A549 (cell line): ENCODE data around the gene KAT7. TPM values are rescaled to one million over a fixed set of nuclear protein-coding genes. Genes with fewer than 3 reads are reported as not detected.
A peak's percentile ranks its signal among the peaks of the same experiment; 100 is the strongest.
"Not testable (repeated sequence)": the region's sequence is repeated elsewhere in the genome, so short reads cannot be mapped to it uniquely, and the experiment has no call there.

Experiments used
- ATAC-seq, 2 experiments: fragments of 200-7000 bp in 1 of 2; fragments of >200 bp in 1 of 2; cut with Nextera tagmentation in 1 of 2; cut with Tn5 transposase in 1 of 2; 3 replicates each; pipeline versions ENCODE4 v1.8.0 to v1.9.1; 2018 to 2020; ENCODE audit warnings: mild to moderate bottlenecking in 1 of 2, moderate library complexity in 1 of 2
- CTCF ChIA-PET: fragments of 300-600 bp; sonication (Branson Sonifier 250); formaldehyde crosslinking; extraction: SDS; loops from one replicate; lab custom pipeline; 2021; ENCODE audit warnings: antibody characterized with exemption, inconsistent platforms; lab: Yijun Ruan, JAX
- POLR2A ChIA-PET: fragments of 350-600 bp; formaldehyde crosslinking; extraction: SDS; loops from one replicate; lab custom pipeline; 2021; ENCODE audit warnings: antibody characterized with exemption, inconsistent platforms; lab: Yijun Ruan, JAX
- DNase-seq, 2 experiments: peaks; one replicate each; pipeline versions ENCODE4 v3.0.0 to v3.0.0-alpha.2; 2011 to 2016; ENCODE audit warnings: low read depth in 1 of 2, low spot score in 1 of 2
- FAIRE-seq: peaks from 2 replicates; lab custom pipeline; 2011; peaks lifted over from hg19 to GRCh38; lab: Jason Lieb, UNC
- H3K27ac ChIP-seq, 2 experiments: fragments of >200 bp; sonication (Bioruptor Twin); formaldehyde crosslinking; 3 replicates each; pipeline ENCODE4 v1.5.1; 2016 to 2017
- H3K4me1 ChIP-seq: fragments of >200 bp; sonication (Bioruptor Twin); formaldehyde crosslinking; 3 replicates; pipeline ENCODE4 v1.6.1; 2016
- H3K4me2 ChIP-seq: fragments of >200 bp; sonication (Bioruptor Twin); formaldehyde crosslinking; 3 replicates; pipeline ENCODE4 v1.6.1; 2016
- H3K4me3 ChIP-seq: fragments of >200 bp; sonication (Bioruptor Twin); formaldehyde crosslinking; 3 replicates; pipeline ENCODE4 v1.5.1; 2016
- H3K9me3 ChIP-seq: fragments of >200 bp; sonication (Bioruptor Twin); formaldehyde crosslinking; 3 replicates; pipeline ENCODE4 v1.6.1; 2016
- BCL3 ChIP-seq: fragments of >200 bp; sonication (Bioruptor Twin); formaldehyde crosslinking; IDR thresholded peaks from 3 replicates; pipeline ENCODE4 v1.6.1; 2016
- CHD4 ChIP-seq: fragments of 200-600 bp; sonication (generic); IDR thresholded peaks from 2 replicates; pipeline ENCODE4 v1.6.1; 2016; ENCODE audit warnings: antibody characterized with exemption, mild to moderate bottlenecking, borderline replicate concordance
- ELK1 ChIP-seq: fragments of 150-350 bp; IDR thresholded peaks from 2 replicates; pipeline ENCODE4 v1.6.1; 2014; ENCODE audit warnings: low read depth, mild to moderate bottlenecking, low read length
- FOSL2 ChIP-seq, 2 experiments: fragments of 450-650 bp in 1 of 2; fragments of >200 bp in 1 of 2; sonication (Bioruptor Twin) in 1 of 2; formaldehyde crosslinking; IDR thresholded peaks; 2 replicates each; pipeline versions ENCODE4 v1.5.0 to v1.6.1; 2016 to 2020; ENCODE audit warnings: mild to moderate bottlenecking in 1 of 2, moderate library complexity in 1 of 2
- HES2 ChIP-seq: fragments of >200 bp; sonication (Bioruptor Twin); formaldehyde crosslinking; IDR thresholded peaks from 2 replicates; pipeline ENCODE4 v1.6.1; 2016
- HOXA7 ChIP-seq: fragments of 250-450 bp; sonication (Bioruptor Pico); IDR thresholded peaks from 2 replicates; pipeline ENCODE4 v1.5.0; 2020; ENCODE audit warnings: mild to moderate bottlenecking, moderate library complexity
- JUNB ChIP-seq: fragments of >200 bp; sonication (Bioruptor Twin); formaldehyde crosslinking; IDR thresholded peaks from 2 replicates; pipeline ENCODE4 v1.6.1; 2016
- KDM5A ChIP-seq: fragments of 200-600 bp; sonication (generic); IDR thresholded peaks from 2 replicates; pipeline ENCODE4 v1.6.1; 2016; ENCODE audit warnings: antibody characterized with exemption, mild to moderate bottlenecking
- MAZ ChIP-seq: fragments of 150-350 bp; IDR thresholded peaks from 2 replicates; pipeline ENCODE4 v1.6.1; 2014; ENCODE audit warnings: antibody characterized with exemption, low read depth, low read length, borderline replicate concordance
- PHF8 ChIP-seq: fragments of 200-600 bp; sonication (generic); IDR thresholded peaks from 2 replicates; pipeline ENCODE4 v1.6.1; 2016; ENCODE audit warnings: low read depth, mild to moderate bottlenecking, antibody characterized with exemption, moderate library complexity, borderline replicate concordance
- POLR2A ChIP-seq: IDR thresholded peaks from 2 replicates; pipeline ENCODE4 v1.6.1; 2012; ENCODE audit warnings: mild to moderate bottlenecking, low read length
- POLR2AphosphoS2 ChIP-seq: conservative IDR thresholded peaks from 2 replicates; pipeline ENCODE4 v1.6.1; 2012; ENCODE audit warnings: low read length, improper control_type of control experiment, inconsistent platforms
- SMC3 ChIP-seq: fragments of >200 bp; sonication (Bioruptor Twin); formaldehyde crosslinking; IDR thresholded peaks from 3 replicates; pipeline ENCODE4 v1.6.1; 2018; ENCODE audit warnings: inconsistent platforms
- TFCP2L1 ChIP-seq: fragments of 250-450 bp; sonication (Bioruptor Pico); IDR thresholded peaks from 2 replicates; pipeline ENCODE4 v1.5.0; 2021; ENCODE audit warnings: mild to moderate bottlenecking
- ZC3H11A ChIP-seq: fragments of 450-650 bp; IDR thresholded peaks from 2 replicates; pipeline ENCODE4 v1.6.1; 2014; ENCODE audit warnings: antibody characterized with exemption, mild to moderate bottlenecking
- ZNF302 ChIP-seq: fragments of 250-450 bp; sonication (Bioruptor Pico); IDR thresholded peaks from 2 replicates; pipeline ENCODE4 v1.9.0; 2021; ENCODE audit warnings: inconsistent platforms, mild to moderate bottlenecking, moderate library complexity
- WGBS: methylation state at CpG from one replicate; pipeline ENCODE4 v1.1.6; 2017; ENCODE audit errors: missing lambda C conversion rate; 5-methylcytosine and 5-hydroxymethylcytosine counted together
- polyA plus RNA-seq, 4 experiments: library from polyadenylated mRNA; depleted of rRNA in 3 of 4; stranded (reverse); fragments of >200 nt; fragmentation: RNase III in 1 of 4; extraction: RNeasy Plus Mini Kit Qiagen cat#74134 plus additional on column Dnase treatment in 1 of 4; gene quantifications; 2 replicates in 3 of 4; 3 replicates in 1 of 4; pipeline ENCODE4 v1.2.3, GENCODE V29; 2011 to 2017
- TF ChIP-seq, protein P1 (sequence below): fragments of >200 bp; sonication (Bioruptor Twin); formaldehyde crosslinking; IDR thresholded peaks from 3 replicates; pipeline ENCODE4 v1.5.1; 2016
- TF ChIP-seq, protein P2 (sequence below): IDR thresholded peaks from 2 replicates; pipeline ENCODE4 v1.6.1; 2012; ENCODE audit warnings: low read depth, borderline replicate concordance
- TF ChIP-seq, protein P3 (sequence below): IDR thresholded peaks from 2 replicates; pipeline ENCODE4 v1.6.1; 2012

KAT7 gene
- polyA plus RNA-seq, 2 of the 4 experiments (the other 2 are of a cell fraction): 33.2 to 48.7 TPM

DNA sequence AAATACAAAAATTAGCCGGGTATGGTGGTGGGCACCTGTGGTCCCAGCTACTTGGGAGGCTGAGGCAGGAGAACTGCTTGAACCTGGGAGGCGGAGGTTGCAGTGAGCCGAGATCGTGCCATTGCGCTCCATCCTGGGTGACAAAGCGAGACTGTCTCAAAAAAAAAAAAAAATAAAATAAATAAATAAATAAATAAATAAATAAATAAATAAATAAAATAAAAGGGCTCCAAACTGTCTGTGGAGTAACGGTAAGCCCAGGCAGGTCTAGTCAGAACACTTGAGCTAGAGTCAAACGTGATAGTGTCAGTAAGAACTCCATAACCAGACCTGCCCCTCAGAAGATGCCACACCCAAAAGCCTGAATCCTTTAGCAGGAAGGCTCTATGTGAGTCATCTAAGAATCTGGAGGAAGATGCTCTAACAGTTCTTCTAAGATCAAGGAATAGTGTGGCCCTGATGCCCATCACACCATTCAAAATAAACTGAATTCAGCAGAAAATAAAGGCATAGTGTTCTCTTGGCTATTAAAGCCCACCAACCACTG is 29.9 kb upstream of the KAT7 start:
- H3K4me3 ChIP-seq, H3K27ac ChIP-seq, H3K4me2 ChIP-seq, H3K9me3 ChIP-seq, ATAC-seq, POLR2A ChIA-PET, H3K4me1 ChIP-seq, FAIRE-seq: not testable (repeated sequence)
- DNase-seq: peak; percentile 13 to 28
- CTCF ChIA-PET: interaction anchor here (0.9 to 1.9 kb wide), 6 partner anchors 9 to 191 kb away, joined by 3 to 6 read pairs (median 4); no protein-coding TSS in a partner anchor
- peak; percentile 33 for TF ChIP-seq ZC3H11A
- WGBS: 71% methylated on average over 8 of the region's 8 CpGs

- ChIA-PET POLR2A (no interaction called here), CTCF (interaction anchor here (0.8 to 1.9 kb wide), 8 partner anchors 8 to 192 kb away, joined by 3 to 6 read pairs (median 4); partner anchors contain the start of gene NXPH3)
- FAIRE-seq (no peak), DNase-seq (no peak), ATAC-seq (no peak)
- TF ChIP-seq HOXA7 (CRISPR knock-in tag) (no peak), SMC3 (no peak), POLR2AphosphoS2 (no peak), TFCP2L1 (CRISPR knock-in tag) (no peak), HES2 (no peak), ZNF302 (CRISPR knock-in tag) (no peak), KDM5A (no peak)
- TF ChIP-seq, protein P1, sequence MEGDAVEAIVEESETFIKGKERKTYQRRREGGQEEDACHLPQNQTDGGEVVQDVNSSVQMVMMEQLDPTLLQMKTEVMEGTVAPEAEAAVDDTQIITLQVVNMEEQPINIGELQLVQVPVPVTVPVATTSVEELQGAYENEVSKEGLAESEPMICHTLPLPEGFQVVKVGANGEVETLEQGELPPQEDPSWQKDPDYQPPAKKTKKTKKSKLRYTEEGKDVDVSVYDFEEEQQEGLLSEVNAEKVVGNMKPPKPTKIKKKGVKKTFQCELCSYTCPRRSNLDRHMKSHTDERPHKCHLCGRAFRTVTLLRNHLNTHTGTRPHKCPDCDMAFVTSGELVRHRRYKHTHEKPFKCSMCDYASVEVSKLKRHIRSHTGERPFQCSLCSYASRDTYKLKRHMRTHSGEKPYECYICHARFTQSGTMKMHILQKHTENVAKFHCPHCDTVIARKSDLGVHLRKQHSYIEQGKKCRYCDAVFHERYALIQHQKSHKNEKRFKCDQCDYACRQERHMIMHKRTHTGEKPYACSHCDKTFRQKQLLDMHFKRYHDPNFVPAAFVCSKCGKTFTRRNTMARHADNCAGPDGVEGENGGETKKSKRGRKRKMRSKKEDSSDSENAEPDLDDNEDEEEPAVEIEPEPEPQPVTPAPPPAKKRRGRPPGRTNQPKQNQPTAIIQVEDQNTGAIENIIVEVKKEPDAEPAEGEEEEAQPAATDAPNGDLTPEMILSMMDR: no peak
- TF ChIP-seq, protein P2, sequence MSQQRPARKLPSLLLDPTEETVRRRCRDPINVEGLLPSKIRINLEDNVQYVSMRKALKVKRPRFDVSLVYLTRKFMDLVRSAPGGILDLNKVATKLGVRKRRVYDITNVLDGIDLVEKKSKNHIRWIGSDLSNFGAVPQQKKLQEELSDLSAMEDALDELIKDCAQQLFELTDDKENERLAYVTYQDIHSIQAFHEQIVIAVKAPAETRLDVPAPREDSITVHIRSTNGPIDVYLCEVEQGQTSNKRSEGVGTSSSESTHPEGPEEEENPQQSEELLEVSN: no peak
- WGBS: 41% methylated on average over 3 of the region's 3 CpGs
- H3K4me1 ChIP-seq: peaks cover 4% of the 10 kb centered on the region; the same call in 1 of the 3 replicates
- H3K27ac ChIP-seq: no peak overlapping the region
- no peak overlapping the region for H3K4me3 ChIP-seq
- H3K9me3 ChIP-seq: no peaks in the 10 kb centered on the region
- no peak overlapping the region for H3K4me2 ChIP-seq
Observed at GRCh38 chr17:49759203-49759602, 29.3 kb upstream of the KAT7 start.

DNA sequence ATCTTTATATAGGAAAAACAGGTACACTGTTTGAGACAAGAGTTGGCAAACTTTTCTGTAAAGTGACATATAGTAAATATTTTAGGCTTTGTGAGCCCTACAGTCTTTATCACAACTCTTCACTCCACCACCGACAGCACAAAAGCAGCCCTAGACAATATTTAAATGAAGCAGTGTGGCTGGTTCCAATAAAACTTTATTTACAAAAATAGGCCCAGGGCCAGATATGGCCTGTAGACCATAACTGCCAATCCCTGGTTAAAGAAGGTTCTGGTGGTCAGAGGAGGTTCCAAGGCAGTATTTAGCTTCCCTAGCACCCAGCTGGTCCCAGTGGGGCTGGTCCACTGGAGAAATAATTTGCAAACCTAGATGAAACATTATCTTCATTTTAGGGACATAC is 28.2 kb upstream of the KAT7 start:
- CTCF ChIA-PET: interaction anchor here (1.0 to 1.9 kb wide), 6 partner anchors 19 to 263 kb away, joined by 3 to 6 read pairs (median 4); partner anchors contain the start of gene SLC35B1
- TF ChIP-seq JUNB: no peak
- TF ChIP-seq PHF8: no peak
- TF ChIP-seq ELK1: no peak
- TF ChIP-seq ZC3H11A: no peak
- TF ChIP-seq TFCP2L1 (CRISPR knock-in tag): no peak
- TF ChIP-seq, protein P3, sequence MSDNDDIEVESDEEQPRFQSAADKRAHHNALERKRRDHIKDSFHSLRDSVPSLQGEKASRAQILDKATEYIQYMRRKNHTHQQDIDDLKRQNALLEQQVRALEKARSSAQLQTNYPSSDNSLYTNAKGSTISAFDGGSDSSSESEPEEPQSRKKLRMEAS: no peak
- no peak for TF ChIP-seq POLR2A
- no peak for TF ChIP-seq FOSL2 (IDR thresholded peaks at IDR 0.05)
- TF ChIP-seq FOSL2 (CRISPR knock-in tag; IDR thresholded peaks at IDR 0.05): no peak
- no peak for TF ChIP-seq POLR2AphosphoS2
- no peak for TF ChIP-seq MAZ
- TF ChIP-seq, protein P1: no peak
- TF ChIP-seq HOXA7 (CRISPR knock-in tag): no peak
- TF ChIP-seq BCL3: no peak
- no peak for TF ChIP-seq KDM5A
- no peak for TF ChIP-seq CHD4
- TF ChIP-seq, all 56 proteins: peak for 0
- H3K9me3 ChIP-seq: no peaks in the 10 kb centered on the region
- H3K4me1 ChIP-seq: peaks cover 9% of the 10 kb centered on the region
- FAIRE-seq (no peak), DNase-seq (no peak), ATAC-seq (no peak)
- H3K27ac ChIP-seq: no peak overlapping the region
- no peak overlapping the region for H3K4me3 ChIP-seq
- WGBS: 64% methylated on average over 1 of the region's 1 CpG
- no peak overlapping the region for H3K4me2 ChIP-seq
- POLR2A ChIA-PET: no interaction called here
